Stimulated activated naive CD8-positive, alpha-beta T cell treated with anti-CD3 and anti-CD28 coated beads, Interleukin-15, Interleukin-2, amounts not matched to agents 100 ng/mL and 50 ng/mL, for 24 hours (primary cell): ENCODE results near the gene TMEM178B.
A peak's percentile ranks its signal among the peaks of the same experiment; 100 is the strongest.
"Not testable (repeated sequence)": the region's sequence is repeated elsewhere in the genome, so short reads cannot be mapped to it uniquely, and the experiment has no call there.

ENCODE experiments used
- H3K27ac Mint-ChIP-seq: one replicate; pipeline ENCODE4 v1.8.0; 2021; ENCODE audit warnings: mild to moderate bottlenecking, mixed read lengths
- H3K27me3 Mint-ChIP-seq: one replicate; pipeline ENCODE4 v1.8.0; 2021; ENCODE audit warnings: mixed read lengths
- H3K36me3 Mint-ChIP-seq: one replicate; pipeline ENCODE4 v1.8.0; 2021; ENCODE audit warnings: low read depth, mixed read lengths
- H3K4me1 Mint-ChIP-seq: one replicate; pipeline ENCODE4 v1.8.0; 2021; ENCODE audit warnings: low read depth, mixed read lengths
- H3K4me3 Mint-ChIP-seq: one replicate; pipeline ENCODE4 v1.8.0; 2021; ENCODE audit warnings: mild to moderate bottlenecking, mixed read lengths
- H3K9me3 Mint-ChIP-seq: one replicate; pipeline ENCODE4 v1.8.0; 2021; ENCODE audit warnings: mixed read lengths

Gene TMEM178B

GRCh38 chr7:141073641-141074161 lies at the start of gene TMEM178B:
Gene TMEM178B (plus strand): TSS chr7:141074064.
- Mint-ChIP-seq H3K9me3 (no peaks in the 10 kb centered on the region), H3K36me3 (no peaks in the 10 kb centered on the region), H3K27me3 (peaks cover 37% of the 10 kb centered on the region), H3K4me1 (peaks cover 20% of the 10 kb centered on the region), H3K27ac (no peak within 1 kb of the TSS), H3K4me3 (peak within 1 kb of the TSS; percentile 74)

- H3K4me1 Mint-ChIP-seq: peaks cover 10% of the 10 kb centered on the region
- H3K36me3 Mint-ChIP-seq: peaks cover 12% of the 10 kb centered on the region
- no peak overlapping the region for H3K27ac Mint-ChIP-seq
- H3K4me3 Mint-ChIP-seq: no peak overlapping the region
- peaks cover 38% of the 10 kb centered on the region for H3K27me3 Mint-ChIP-seq
- peaks cover 17% of the 10 kb centered on the region for H3K9me3 Mint-ChIP-seq
These were observed 49.2 kb upstream of the TMEM178B start for GRCh38 chr7:141024668-141025067.

- Mint-ChIP-seq H3K36me3 (peaks cover 12% of the 10 kb centered on the region), H3K27me3 (peaks cover 50% of the 10 kb centered on the region), H3K9me3 (peaks cover 19% of the 10 kb centered on the region), H3K4me1 (peaks cover 10% of the 10 kb centered on the region), H3K4me3 (no peak overlapping the region), H3K27ac (no peak overlapping the region)
These were observed 46.8 kb upstream of the TMEM178B start for GRCh38 chr7:141027043-141027442.

GRCh38 chr7:141028767-141029166 lies 45.1 kb upstream of the TMEM178B start:
- peaks cover 12% of the 10 kb centered on the region for H3K36me3 Mint-ChIP-seq

GRCh38 chr7:141032539-141033323 lies 41.1 kb upstream of the TMEM178B start:
- not testable (repeated sequence) for H3K4me1 Mint-ChIP-seq

More at GRCh38 chr7:141028767-141029166, 45.1 kb upstream of the TMEM178B start:
- Mint-ChIP-seq H3K27me3 (peaks cover 42% of the 10 kb centered on the region), H3K4me3 (no peak overlapping the region), H3K9me3 (peaks cover 19% of the 10 kb centered on the region), H3K27ac (no peak overlapping the region), H3K4me1 (peaks cover 1% of the 10 kb centered on the region)

GRCh38 chr7:141038100-141038499 lies 35.8 kb upstream of the TMEM178B start:
- not testable (repeated sequence) for H3K9me3 Mint-ChIP-seq, H3K4me3 Mint-ChIP-seq, H3K36me3 Mint-ChIP-seq, H3K27ac Mint-ChIP-seq, H3K4me1 Mint-ChIP-seq
- peaks cover 31% of the 10 kb centered on the region for H3K27me3 Mint-ChIP-seq

More at GRCh38 chr7:141032539-141033323, 41.1 kb upstream of the TMEM178B start:
- H3K4me3 Mint-ChIP-seq, H3K36me3 Mint-ChIP-seq, H3K27ac Mint-ChIP-seq: not testable (repeated sequence)
- peaks cover 11% of the 10 kb centered on the region for H3K9me3 Mint-ChIP-seq
- peaks cover 36% of the 10 kb centered on the region for H3K27me3 Mint-ChIP-seq

- no peak overlapping the region for H3K4me3 Mint-ChIP-seq
- H3K27me3 Mint-ChIP-seq: peaks cover 29% of the 10 kb centered on the region
- H3K36me3 Mint-ChIP-seq: no peaks in the 10 kb centered on the region
These were observed 34.5 kb upstream of the TMEM178B start for GRCh38 chr7:141039376-141039775.

GRCh38 chr7:141042222-141043193 lies 31.4 kb upstream of the TMEM178B start:
- no peak overlapping the region for H3K27ac Mint-ChIP-seq
- H3K9me3 Mint-ChIP-seq: no peaks in the 10 kb centered on the region

More at GRCh38 chr7:141039376-141039775, 34.5 kb upstream of the TMEM178B start:
- Mint-ChIP-seq H3K4me1 (no peaks in the 10 kb centered on the region), H3K9me3 (no peaks in the 10 kb centered on the region), H3K27ac (no peak overlapping the region)

GRCh38 chr7:141043616-141044015 lies 30.2 kb upstream of the TMEM178B start:
- Mint-ChIP-seq H3K27me3 (peaks cover 29% of the 10 kb centered on the region), H3K36me3 (no peaks in the 10 kb centered on the region), H3K4me3 (no peak overlapping the region), H3K27ac (no peak overlapping the region), H3K9me3 (no peaks in the 10 kb centered on the region), H3K4me1 (no peaks in the 10 kb centered on the region)

More at GRCh38 chr7:141042222-141043193, 31.4 kb upstream of the TMEM178B start:
- H3K27me3 Mint-ChIP-seq: peaks cover 29% of the 10 kb centered on the region
- no peak overlapping the region for H3K4me3 Mint-ChIP-seq
- H3K36me3 Mint-ChIP-seq: no peaks in the 10 kb centered on the region
- H3K4me1 Mint-ChIP-seq: no peaks in the 10 kb centered on the region

GRCh38 chr7:141045126-141045841 lies 28.6 kb upstream of the TMEM178B start:
- no peaks in the 10 kb centered on the region for H3K36me3 Mint-ChIP-seq
- peaks cover 25% of the 10 kb centered on the region for H3K27me3 Mint-ChIP-seq
- H3K9me3 Mint-ChIP-seq: no peaks in the 10 kb centered on the region

GRCh38 chr7:141045842-141046620 lies 27.8 kb upstream of the TMEM178B start:
- Mint-ChIP-seq H3K9me3 (no peaks in the 10 kb centered on the region), H3K4me1 (no peaks in the 10 kb centered on the region), H3K36me3 (no peaks in the 10 kb centered on the region), H3K27ac (no peak overlapping the region), H3K27me3 (peaks cover 22% of the 10 kb centered on the region), H3K4me3 (no peak overlapping the region)

More at GRCh38 chr7:141045126-141045841, 28.6 kb upstream of the TMEM178B start:
- no peaks in the 10 kb centered on the region for H3K4me1 Mint-ChIP-seq
- no peak overlapping the region for H3K4me3 Mint-ChIP-seq
- H3K27ac Mint-ChIP-seq: no peak overlapping the region

- peaks cover 18% of the 10 kb centered on the region for H3K4me1 Mint-ChIP-seq
- no peaks in the 10 kb centered on the region for H3K36me3 Mint-ChIP-seq
- H3K27me3 Mint-ChIP-seq: peaks cover 14% of the 10 kb centered on the region
- peaks cover 4% of the 10 kb centered on the region for H3K9me3 Mint-ChIP-seq
- H3K27ac Mint-ChIP-seq: peak overlapping the region; percentile 87
- no peak overlapping the region for H3K4me3 Mint-ChIP-seq
These were observed 20.2 kb upstream of the TMEM178B start for GRCh38 chr7:141053626-141054025.

GRCh38 chr7:141055146-141055545 lies 18.7 kb upstream of the TMEM178B start:
- Mint-ChIP-seq H3K36me3 (no peaks in the 10 kb centered on the region), H3K4me3 (no peak overlapping the region), H3K4me1 (peaks cover 18% of the 10 kb centered on the region), H3K27me3 (peaks cover 9% of the 10 kb centered on the region), H3K9me3 (peaks cover 4% of the 10 kb centered on the region), H3K27ac (no peak overlapping the region)
